HepG2 (cell line): Measurements from ENCODE around the gene DTNB. TPM values are rescaled to one million over a fixed set of nuclear protein-coding genes. Genes with fewer than 3 reads are reported as not detected.

Experiments used
- ARID5B ChIP-seq: IDR thresholded peaks from 2 replicates; pipeline ENCODE4 v1.4.0; 2020; ENCODE audit warnings: mild to moderate bottlenecking, missing genetic modification reagents
- CEBPB ChIP-seq: IDR thresholded peaks from 2 replicates; pipeline ENCODE4 v1.6.1; 2011; ENCODE audit warnings: low read depth, low read length, improper control_type of control experiment, borderline replicate concordance
- ISL2 ChIP-seq: sonication (generic); formaldehyde crosslinking; IDR thresholded peaks from 2 replicates; pipeline ENCODE4 v1.5.0; 2020; ENCODE audit warnings: missing genetic modification reagents
- MYC ChIP-seq: sonication (generic); formaldehyde crosslinking; IDR thresholded peaks from 2 replicates; pipeline ENCODE4 v1.9.0; 2021; ENCODE audit warnings: missing genetic modification reagents, borderline replicate concordance
- MYPOP ChIP-seq: sonication (generic); formaldehyde crosslinking; IDR thresholded peaks from 2 replicates; pipeline ENCODE4 v1.8.1; 2023; ENCODE audit warnings: mild to moderate bottlenecking, moderate library complexity, missing genetic modification reagents
- NCOA2 ChIP-seq: sonication (generic); formaldehyde crosslinking; IDR thresholded peaks from 2 replicates; pipeline ENCODE4 v1.8.0; 2022; ENCODE audit warnings: inconsistent platforms
- PTBP1 ChIP-seq: fragments of 200-400 bp; formaldehyde crosslinking; IDR thresholded peaks from 2 replicates; pipeline ENCODE4 v1.6.1; 2018; ENCODE audit warnings: low read length, low read depth; ENCODE audit not compliant: poor library complexity, severe bottlenecking
- SAP130 ChIP-seq: IDR thresholded peaks from 2 replicates; pipeline ENCODE4 v1.6.1; 2016; ENCODE audit warnings: low read depth
- ZBTB4 ChIP-seq: sonication (generic); formaldehyde crosslinking; IDR thresholded peaks from 2 replicates; pipeline ENCODE4 v1.4.0; 2020; ENCODE audit warnings: missing genetic modification reagents, mild to moderate bottlenecking, borderline replicate concordance
- ZBTB7B ChIP-seq: sonication (generic); formaldehyde crosslinking; IDR thresholded peaks from 2 replicates; pipeline ENCODE4 v1.4.0; 2020; ENCODE audit warnings: missing genetic modification reagents
- ZMAT3 ChIP-seq: sonication (generic); formaldehyde crosslinking; conservative IDR thresholded peaks from 2 replicates; pipeline ENCODE4 v1.7.0; 2021; ENCODE audit warnings: missing genetic modification reagents
- ZNF121 ChIP-seq: sonication (generic); formaldehyde crosslinking; IDR thresholded peaks from 2 replicates; pipeline ENCODE4 v1.5.0; 2020; ENCODE audit warnings: mild to moderate bottlenecking, missing genetic modification reagents
- ZNF724P ChIP-seq: sonication (generic); formaldehyde crosslinking; IDR thresholded peaks from 2 replicates; pipeline ENCODE4 v1.8.0; 2022; ENCODE audit warnings: missing genetic modification reagents, borderline replicate concordance
- ZNF773 ChIP-seq: sonication (generic); formaldehyde crosslinking; IDR thresholded peaks from 2 replicates; pipeline ENCODE4 v1.4.0; 2020; ENCODE audit warnings: missing genetic modification reagents, borderline replicate concordance
- polyA plus RNA-seq, 8 experiments: library from polyadenylated mRNA; depleted of rRNA in 3 of 8; stranded (reverse) in 7 of 8; unstranded in 1 of 8; fragments of >200 nt; fragmentation: Illumina TruSeq in 4 of 8; extraction: Trizol in 4 of 8; gene quantifications; 2 replicates each; pipeline versions ENCODE4 v1.2.1 to v1.2.3, GENCODE V29; 2011 to 2016; ENCODE audit warnings: low read depth in 4 of 8, missing spikeins in 1 of 8, mixed read lengths in 1 of 8; ENCODE audit not compliant: insufficient read depth in 1 of 8
- total RNA-seq, 5 experiments: library from RNA; depleted of rRNA; stranded (reverse); fragments of >200 nt; fragmentation: Illumina TruSeq; extraction: Trizol; gene quantifications; 2 replicates each; pipeline ENCODE4 v1.2.3, GENCODE V29; 2016; ENCODE audit warnings: low read depth in 1 of 5
- TF ChIP-seq, protein P1 (sequence below): sonication (generic); formaldehyde crosslinking; IDR thresholded peaks from 2 replicates; pipeline ENCODE4 v1.8.1; 2022; ENCODE audit warnings: low read depth, mild to moderate bottlenecking, missing genetic modification reagents

Gene DTNB
- total and polyA plus RNA-seq, 2 of the 13 experiments (the other 11 are each of a cell fraction or from before 2014, with no cell fraction given): 14.4 to 23.9 TPM

DNA sequence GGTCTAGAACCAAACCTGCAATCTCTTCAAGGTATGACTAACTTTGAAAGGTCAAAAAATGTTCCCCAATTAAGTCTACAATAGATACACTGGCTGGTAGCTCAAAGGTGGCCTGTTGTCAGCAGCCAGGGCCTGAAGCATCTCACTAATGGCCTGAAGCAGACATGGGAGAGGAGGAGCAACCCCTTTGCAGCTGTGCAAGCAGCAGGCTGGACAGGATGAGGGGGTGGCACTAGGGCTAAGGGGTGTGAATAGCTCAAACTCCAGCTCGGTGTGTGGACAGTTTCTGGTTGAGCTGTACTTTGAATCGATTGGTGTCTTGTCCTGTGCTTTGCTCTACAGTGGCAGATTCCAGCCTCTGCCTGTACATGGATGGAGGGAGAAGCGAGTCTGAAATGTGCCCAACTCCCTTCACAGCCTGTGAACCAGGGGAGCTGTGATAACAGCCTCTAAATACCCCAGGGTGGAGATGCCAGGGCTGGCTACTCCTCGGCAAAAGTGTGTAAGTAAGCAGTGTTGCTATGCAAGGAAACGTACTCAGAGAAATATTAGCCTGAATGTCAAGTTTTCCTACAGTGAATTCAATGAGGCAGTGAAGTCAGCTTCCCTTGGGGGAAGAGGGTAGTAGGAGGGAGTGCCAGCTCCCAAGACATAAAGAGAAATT lies 34.7 kb upstream of the DTNB start (continued):
- TF ChIP-seq MYC (CRISPR knock-in tag) (peak; percentile 20; the same call in 1 of the 2 replicates), ZBTB7B (CRISPR knock-in tag) (0 out of 2 replicates have a peak, but pooled peaks have one; percentile 26), CEBPB (peak; percentile 10; the same call in 1 of the 2 replicates), NCOA2 (CRISPR knock-in tag) (no peak), PTBP1 (no peak), ZNF121 (peak; percentile 29; the same call in 1 of the 2 replicates), MYPOP (CRISPR knock-in tag) (no peak), ZBTB4 (CRISPR knock-in tag) (peak; percentile 58; the same call in 1 of the 2 replicates), ZNF773 (no peak), ISL2 (no peak), SAP130 (CRISPR knock-in tag) (peak; percentile 58), ARID5B (CRISPR knock-in tag) (peak; percentile 54; the same call in 1 of the 2 replicates), ZNF724P (CRISPR knock-in tag) (0 out of 2 replicates have a peak, but pooled peaks have one; percentile 63), ZMAT3 (no peak; the same call in 1 of the 2 replicates)
- TF ChIP-seq, protein P1, sequence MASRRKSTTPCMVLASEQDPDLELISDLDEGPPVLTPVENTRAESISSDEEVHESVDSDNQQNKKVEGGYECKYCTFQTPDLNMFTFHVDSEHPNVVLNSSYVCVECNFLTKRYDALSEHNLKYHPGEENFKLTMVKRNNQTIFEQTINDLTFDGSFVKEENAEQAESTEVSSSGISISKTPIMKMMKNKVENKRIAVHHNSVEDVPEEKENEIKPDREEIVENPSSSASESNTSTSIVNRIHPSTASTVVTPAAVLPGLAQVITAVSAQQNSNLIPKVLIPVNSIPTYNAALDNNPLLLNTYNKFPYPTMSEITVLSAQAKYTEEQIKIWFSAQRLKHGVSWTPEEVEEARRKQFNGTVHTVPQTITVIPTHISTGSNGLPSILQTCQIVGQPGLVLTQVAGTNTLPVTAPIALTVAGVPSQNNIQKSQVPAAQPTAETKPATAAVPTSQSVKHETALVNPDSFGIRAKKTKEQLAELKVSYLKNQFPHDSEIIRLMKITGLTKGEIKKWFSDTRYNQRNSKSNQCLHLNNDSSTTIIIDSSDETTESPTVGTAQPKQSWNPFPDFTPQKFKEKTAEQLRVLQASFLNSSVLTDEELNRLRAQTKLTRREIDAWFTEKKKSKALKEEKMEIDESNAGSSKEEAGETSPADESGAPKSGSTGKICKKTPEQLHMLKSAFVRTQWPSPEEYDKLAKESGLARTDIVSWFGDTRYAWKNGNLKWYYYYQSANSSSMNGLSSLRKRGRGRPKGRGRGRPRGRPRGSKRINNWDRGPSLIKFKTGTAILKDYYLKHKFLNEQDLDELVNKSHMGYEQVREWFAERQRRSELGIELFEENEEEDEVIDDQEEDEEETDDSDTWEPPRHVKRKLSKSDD (CRISPR knock-in tag): 0 out of 2 replicates have a peak, but pooled peaks have one; percentile 31
